HEK293 (cell line): ENCODE data around the gene HOATZ.

Experiments used
- KLF16 ChIP-seq: fragments of 450-650 bp; formaldehyde crosslinking; IDR thresholded peaks from 2 replicates; pipeline ENCODE4 v1.5.1; 2017; ENCODE audit warnings: missing biosample characterization, missing genetic modification characterization
- ZNF174 ChIP-seq: fragments of 450-650 bp; formaldehyde crosslinking; IDR thresholded peaks from 2 replicates; pipeline ENCODE4 v1.5.0; 2017; ENCODE audit warnings: missing biosample characterization, mild to moderate bottlenecking, missing genetic modification characterization
- ZNF2 ChIP-seq: fragments of 450-650 bp; formaldehyde crosslinking; IDR thresholded peaks from 2 replicates; pipeline ENCODE4 v1.5.1; 2016; ENCODE audit warnings: missing biosample characterization, missing genetic modification characterization
- ZNF777 ChIP-seq: fragments of 450-650 bp; formaldehyde crosslinking; IDR thresholded peaks from 2 replicates; pipeline ENCODE4 v1.5.1; 2017; ENCODE audit warnings: missing biosample characterization, missing genetic modification characterization, borderline replicate concordance
- ZNF843 ChIP-seq: fragments of 450-650 bp; formaldehyde crosslinking; IDR thresholded peaks from 2 replicates; pipeline ENCODE4 v1.5.1; 2016; ENCODE audit warnings: missing biosample characterization, missing genetic modification characterization
- TF ChIP-seq, protein P1 (sequence below): sonication (generic); formaldehyde crosslinking; IDR thresholded peaks from 2 replicates; pipeline ENCODE4 v1.8.1; 2022; ENCODE audit warnings: mild to moderate bottlenecking, moderate library complexity, missing genetic modification reagents
- TF ChIP-seq, protein P2 (sequence below): fragments of 450-650 bp; formaldehyde crosslinking; IDR thresholded peaks from 2 replicates; pipeline ENCODE4 v1.5.1; 2016; ENCODE audit warnings: missing biosample characterization, missing genetic modification characterization, borderline replicate concordance
- TF ChIP-seq, protein P3 (sequence below): fragments of 450-650 bp; formaldehyde crosslinking; IDR thresholded peaks from 2 replicates; pipeline ENCODE4 v1.5.1; 2016; ENCODE audit warnings: missing biosample characterization, missing genetic modification characterization

DNA sequence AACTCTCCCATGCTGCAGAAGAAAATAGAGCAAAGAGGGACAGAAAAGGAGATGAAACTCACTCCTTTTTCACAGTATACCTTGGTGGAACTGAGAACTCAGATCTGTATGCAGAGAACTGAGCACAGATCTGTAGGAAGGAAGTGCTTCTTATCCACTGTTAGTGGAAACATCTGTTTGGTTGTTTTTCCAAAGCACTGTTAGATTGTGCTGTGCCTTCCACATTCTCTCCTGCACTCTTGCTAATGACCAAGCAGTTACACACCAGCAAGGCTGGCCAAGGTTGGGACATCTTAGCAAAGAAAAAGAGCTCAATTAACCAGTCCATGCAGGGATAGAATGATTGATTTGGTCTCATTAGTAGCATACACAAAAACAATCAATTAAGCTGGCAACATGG is 67.6 kb downstream of the HOATZ start:
- TF ChIP-seq KLF16: no peak
- TF ChIP-seq ZNF843 (tag by site-specific recombination): no peak
- TF ChIP-seq, protein P1, sequence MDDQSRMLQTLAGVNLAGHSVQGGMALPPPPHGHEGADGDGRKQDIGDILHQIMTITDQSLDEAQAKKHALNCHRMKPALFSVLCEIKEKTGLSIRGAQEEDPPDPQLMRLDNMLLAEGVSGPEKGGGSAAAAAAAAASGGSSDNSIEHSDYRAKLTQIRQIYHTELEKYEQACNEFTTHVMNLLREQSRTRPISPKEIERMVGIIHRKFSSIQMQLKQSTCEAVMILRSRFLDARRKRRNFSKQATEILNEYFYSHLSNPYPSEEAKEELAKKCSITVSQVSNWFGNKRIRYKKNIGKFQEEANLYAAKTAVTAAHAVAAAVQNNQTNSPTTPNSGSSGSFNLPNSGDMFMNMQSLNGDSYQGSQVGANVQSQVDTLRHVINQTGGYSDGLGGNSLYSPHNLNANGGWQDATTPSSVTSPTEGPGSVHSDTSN: no peak
- TF ChIP-seq ZNF174 (tag by site-specific recombination): no peak
- no peak for TF ChIP-seq ZNF2 (tag by site-specific recombination)
- TF ChIP-seq, protein P2, sequence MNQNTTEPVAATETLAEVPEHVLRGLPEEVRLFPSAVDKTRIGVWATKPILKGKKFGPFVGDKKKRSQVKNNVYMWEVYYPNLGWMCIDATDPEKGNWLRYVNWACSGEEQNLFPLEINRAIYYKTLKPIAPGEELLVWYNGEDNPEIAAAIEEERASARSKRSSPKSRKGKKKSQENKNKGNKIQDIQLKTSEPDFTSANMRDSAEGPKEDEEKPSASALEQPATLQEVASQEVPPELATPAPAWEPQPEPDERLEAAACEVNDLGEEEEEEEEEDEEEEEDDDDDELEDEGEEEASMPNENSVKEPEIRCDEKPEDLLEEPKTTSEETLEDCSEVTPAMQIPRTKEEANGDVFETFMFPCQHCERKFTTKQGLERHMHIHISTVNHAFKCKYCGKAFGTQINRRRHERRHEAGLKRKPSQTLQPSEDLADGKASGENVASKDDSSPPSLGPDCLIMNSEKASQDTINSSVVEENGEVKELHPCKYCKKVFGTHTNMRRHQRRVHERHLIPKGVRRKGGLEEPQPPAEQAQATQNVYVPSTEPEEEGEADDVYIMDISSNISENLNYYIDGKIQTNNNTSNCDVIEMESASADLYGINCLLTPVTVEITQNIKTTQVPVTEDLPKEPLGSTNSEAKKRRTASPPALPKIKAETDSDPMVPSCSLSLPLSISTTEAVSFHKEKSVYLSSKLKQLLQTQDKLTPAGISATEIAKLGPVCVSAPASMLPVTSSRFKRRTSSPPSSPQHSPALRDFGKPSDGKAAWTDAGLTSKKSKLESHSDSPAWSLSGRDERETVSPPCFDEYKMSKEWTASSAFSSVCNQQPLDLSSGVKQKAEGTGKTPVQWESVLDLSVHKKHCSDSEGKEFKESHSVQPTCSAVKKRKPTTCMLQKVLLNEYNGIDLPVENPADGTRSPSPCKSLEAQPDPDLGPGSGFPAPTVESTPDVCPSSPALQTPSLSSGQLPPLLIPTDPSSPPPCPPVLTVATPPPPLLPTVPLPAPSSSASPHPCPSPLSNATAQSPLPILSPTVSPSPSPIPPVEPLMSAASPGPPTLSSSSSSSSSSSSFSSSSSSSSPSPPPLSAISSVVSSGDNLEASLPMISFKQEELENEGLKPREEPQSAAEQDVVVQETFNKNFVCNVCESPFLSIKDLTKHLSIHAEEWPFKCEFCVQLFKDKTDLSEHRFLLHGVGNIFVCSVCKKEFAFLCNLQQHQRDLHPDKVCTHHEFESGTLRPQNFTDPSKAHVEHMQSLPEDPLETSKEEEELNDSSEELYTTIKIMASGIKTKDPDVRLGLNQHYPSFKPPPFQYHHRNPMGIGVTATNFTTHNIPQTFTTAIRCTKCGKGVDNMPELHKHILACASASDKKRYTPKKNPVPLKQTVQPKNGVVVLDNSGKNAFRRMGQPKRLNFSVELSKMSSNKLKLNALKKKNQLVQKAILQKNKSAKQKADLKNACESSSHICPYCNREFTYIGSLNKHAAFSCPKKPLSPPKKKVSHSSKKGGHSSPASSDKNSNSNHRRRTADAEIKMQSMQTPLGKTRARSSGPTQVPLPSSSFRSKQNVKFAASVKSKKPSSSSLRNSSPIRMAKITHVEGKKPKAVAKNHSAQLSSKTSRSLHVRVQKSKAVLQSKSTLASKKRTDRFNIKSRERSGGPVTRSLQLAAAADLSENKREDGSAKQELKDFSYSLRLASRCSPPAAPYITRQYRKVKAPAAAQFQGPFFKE (tag by site-specific recombination): no peak
- TF ChIP-seq, protein P3, sequence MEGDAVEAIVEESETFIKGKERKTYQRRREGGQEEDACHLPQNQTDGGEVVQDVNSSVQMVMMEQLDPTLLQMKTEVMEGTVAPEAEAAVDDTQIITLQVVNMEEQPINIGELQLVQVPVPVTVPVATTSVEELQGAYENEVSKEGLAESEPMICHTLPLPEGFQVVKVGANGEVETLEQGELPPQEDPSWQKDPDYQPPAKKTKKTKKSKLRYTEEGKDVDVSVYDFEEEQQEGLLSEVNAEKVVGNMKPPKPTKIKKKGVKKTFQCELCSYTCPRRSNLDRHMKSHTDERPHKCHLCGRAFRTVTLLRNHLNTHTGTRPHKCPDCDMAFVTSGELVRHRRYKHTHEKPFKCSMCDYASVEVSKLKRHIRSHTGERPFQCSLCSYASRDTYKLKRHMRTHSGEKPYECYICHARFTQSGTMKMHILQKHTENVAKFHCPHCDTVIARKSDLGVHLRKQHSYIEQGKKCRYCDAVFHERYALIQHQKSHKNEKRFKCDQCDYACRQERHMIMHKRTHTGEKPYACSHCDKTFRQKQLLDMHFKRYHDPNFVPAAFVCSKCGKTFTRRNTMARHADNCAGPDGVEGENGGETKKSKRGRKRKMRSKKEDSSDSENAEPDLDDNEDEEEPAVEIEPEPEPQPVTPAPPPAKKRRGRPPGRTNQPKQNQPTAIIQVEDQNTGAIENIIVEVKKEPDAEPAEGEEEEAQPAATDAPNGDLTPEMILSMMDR (tag by site-specific recombination): no peak
- TF ChIP-seq ZNF777 (tag by site-specific recombination): no peak
